Right ventricle myocardium inferior (tissue), 1 donor: ENCODE measurements around the gene TRMT10B. TPM values are rescaled to one million over a fixed set of nuclear protein-coding genes. Genes with fewer than 3 reads are reported as not detected.

Experiments
- ATAC-seq: fragments of 200-7000 bp; cut with Tn5 transposase; one replicate; pipeline ENCODE4 v1.9.1; 2020; ENCODE audit warnings: mild to moderate bottlenecking, moderate library complexity
- DNase-seq: peaks from one replicate; pipeline ENCODE4 v3.0.0; 2021; ENCODE audit errors: missing footprints
- intact Hi-C: fragments of 100-400 bp; cut with DNase I; formaldehyde crosslinking; loops from one replicate; pipeline ENCODE4 v1.11.0; 2022
- total RNA-seq: library from RNA; stranded (reverse); fragmentation: NEBNext Ultra II Directional; extraction: Animal tissue kit (Norgen Biotek cat#: 25700); gene quantifications from one replicate; pipeline ENCODE4 v1.2.1, GENCODE V29; 2021
- donor health status: DM: no; HTN: yes; CAD: no; lungs with severe emphysema.

Gene TRMT10B
- total RNA-seq, 1 donor from 2014 or later, result 3.2 TPM

DNA sequence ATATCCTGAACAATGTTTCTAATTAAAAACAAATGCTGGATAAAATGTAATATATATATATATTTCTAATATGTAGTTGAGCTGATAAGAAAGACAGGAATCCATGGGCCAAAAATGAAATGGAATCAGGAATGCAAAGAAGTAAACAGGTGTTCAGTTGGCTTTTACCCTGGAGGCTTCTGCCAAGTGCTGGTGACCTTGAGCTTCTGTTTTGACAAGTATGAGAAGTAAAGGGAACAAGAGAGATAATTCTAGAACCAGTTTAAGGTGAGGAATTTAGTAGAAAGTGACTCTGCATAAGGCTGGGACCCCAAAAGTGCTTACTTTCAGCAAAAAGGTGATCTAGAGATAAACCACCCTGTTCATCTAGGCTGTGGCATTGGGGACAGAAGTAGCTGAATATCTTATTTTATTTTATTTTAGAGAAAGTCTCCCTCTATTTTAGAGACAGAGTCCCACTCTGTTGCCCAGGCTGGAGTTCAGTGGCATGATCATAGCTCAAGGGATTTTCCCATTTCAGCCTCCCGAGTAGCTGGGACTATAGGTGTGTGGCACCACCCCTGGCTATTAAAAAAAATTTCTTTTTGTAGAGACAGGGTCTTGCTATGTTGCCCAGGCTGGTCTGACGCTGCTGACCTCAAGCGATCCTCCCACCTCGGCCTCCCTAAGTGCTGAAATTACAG is 74.0 kb downstream of the TRMT10B start:
- intact Hi-C loops, result loop anchor here (5.0 kb wide), 1 partner anchor 50 kb away; no protein-coding TSS in a partner anchor
- ATAC-seq (no peak), DNase-seq (no peak)

Other genes with a start within 250 kb of the TRMT10B start
- gene FBXO10, start 177.4 kb upstream of the TRMT10B start, total RNA-seq, result 8.4 TPM
- 62.3 TPM for gene TOMM5, start 161.2 kb upstream of the TRMT10B start, total RNA-seq
- gene FRMPD1, start 102.9 kb upstream of the TRMT10B start, total RNA-seq, result 1.9 TPM
- 17.0 TPM for gene EXOSC3, start 31.3 kb downstream of the TRMT10B start, total RNA-seq
- gene DCAF10, start 47.0 kb downstream of the TRMT10B start, total RNA-seq, result 22.3 TPM
- 22.0 TPM for gene SLC25A51, start 150.3 kb downstream of the TRMT10B start, total RNA-seq